ENCODE data around the gene TYW5.

TYW5 gene, protein sequence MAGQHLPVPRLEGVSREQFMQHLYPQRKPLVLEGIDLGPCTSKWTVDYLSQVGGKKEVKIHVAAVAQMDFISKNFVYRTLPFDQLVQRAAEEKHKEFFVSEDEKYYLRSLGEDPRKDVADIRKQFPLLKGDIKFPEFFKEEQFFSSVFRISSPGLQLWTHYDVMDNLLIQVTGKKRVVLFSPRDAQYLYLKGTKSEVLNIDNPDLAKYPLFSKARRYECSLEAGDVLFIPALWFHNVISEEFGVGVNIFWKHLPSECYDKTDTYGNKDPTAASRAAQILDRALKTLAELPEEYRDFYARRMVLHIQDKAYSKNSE

DNA sequence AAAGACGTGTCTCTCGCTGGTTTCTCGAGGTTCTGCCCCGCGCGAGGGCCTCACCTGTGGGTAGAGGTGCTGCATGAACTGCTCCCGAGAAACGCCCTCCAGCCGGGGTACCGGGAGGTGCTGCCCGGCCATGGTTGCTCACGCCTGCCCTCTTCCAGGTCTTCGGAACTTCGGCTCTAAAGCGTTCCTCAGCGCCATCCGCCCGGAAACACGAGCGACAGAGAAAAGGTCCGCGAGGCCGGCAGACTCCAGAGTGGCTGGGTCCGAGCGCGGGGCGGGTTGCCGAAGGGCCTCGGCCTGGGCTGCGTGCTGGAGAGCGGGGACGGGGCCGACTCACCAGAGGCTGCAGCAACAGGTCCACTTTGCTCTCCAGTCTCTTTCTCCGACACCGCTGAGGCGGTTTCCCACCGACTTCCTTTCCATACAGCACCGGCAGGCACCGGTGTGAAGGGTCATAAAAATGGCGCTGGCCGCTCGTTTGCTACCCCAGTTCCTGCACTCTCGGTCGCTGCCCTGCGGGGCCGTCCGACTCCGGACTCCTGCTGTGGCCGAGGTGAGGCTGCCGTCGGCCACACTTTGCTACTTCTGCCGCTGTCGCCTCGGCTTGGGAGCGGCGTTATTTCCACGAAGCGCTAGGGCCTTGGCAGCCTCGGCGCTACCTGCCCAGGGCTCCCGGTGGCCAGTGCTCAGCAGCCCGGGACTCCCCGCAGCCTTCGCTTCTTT, at the start of gene TYW5, which contains the start of gene MAIP1:
TSS of gene TYW5 (minus strand) at position 153 of the 723 bp plus-strand sequence. CDS start at position 132, 21 bp downstream.
TSS of gene MAIP1 (plus strand) at position 244 of the 723 bp plus-strand sequence. CDS start at position 461, 217 bp downstream.
- peak; percentile 94 for DNase-seq

DNA sequence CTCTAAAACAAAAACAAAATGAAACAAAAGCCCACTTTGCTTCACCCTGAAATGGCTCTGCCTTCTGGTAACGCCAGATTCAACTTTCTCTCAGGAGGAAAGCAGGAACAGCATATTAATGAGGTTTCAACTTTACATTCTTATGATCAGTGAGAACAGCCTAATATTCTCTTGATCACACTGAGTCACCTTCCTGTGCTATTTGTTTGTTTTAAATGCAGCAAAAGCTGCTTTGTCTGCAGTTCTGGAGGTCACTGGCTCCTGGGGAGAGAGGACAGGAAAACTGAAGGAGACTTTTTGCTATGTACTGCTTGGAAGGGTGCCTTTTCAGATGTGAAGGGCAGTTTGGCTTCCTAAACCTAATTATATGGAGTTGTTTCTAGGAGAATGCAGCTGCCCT, 48.2 kb upstream of the TYW5 start:
- no peak for DNase-seq

DNA sequence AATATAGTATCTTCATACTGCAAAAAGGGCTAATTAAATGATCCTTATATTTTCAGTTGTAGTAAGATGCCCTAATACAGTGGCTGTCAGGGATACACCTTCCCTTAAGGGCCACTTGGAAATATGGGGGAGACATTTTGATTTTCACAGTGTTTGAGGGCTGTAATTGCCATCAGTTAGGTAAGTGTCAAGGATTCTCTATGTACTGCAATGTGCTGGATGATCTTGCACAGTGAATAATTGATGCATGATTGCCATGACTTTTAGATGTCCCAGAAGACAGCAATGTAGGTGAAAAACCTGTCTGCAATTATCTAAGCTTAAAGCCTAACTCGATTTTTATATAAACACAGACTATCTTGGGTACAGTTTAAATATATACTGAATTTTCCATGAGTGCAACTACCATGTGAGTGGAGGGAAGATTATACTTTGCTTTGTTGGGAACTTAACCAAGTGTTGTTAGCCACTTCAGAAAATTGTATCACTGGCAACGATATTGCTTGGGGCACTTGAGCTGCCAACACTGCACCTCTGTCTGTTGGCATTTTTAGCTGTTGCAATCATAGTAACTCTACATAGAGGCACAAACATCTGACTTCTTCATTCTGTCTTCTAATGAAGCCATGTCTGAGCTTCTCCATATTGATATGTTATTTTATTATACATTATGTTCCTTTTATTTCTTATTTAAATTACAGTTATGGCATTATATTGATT, 45.3 kb upstream of the TYW5 start:
- DNase-seq = no peak

DNA sequence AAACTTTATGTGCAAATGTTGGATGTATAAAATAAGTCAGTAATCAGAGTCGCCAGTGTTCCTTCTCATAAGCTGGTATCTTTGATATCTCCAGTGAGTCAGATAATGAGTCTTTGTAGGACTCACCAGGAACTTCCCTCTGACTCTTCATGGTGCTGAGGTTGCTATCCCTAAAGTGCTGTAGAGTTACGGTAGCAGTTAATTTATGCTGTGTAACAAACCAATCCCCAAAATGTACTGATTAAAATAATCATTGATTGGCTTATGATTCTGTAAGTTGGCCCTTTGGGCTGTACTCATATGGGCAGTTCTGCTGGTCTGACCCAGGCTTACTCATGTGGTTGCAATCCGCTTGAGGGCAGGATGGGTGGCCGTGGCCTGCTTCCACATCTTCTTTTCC, 43.9 kb upstream of the TYW5 start:
- no peak for DNase-seq

DNA sequence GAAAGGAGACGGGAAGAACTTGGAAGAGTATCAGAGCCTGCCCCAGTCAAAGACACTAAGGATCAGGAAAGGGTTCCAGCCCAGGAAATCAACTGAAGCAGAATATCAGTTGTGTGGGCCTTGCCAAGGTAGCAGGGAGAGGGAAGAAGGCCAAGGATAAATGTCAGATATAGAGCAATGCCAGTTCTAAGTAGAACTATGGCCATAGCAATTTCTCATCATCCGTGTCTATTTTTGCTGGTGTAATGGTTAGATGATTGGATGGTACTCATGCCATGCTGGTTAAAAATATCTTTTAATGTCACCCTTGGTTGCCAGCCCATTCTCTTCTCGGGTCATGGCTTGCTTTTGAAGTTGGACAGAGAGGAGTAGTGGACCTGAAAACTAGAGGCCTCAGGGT, 42.0 kb upstream of the TYW5 start:
- no peak for DNase-seq

DNA sequence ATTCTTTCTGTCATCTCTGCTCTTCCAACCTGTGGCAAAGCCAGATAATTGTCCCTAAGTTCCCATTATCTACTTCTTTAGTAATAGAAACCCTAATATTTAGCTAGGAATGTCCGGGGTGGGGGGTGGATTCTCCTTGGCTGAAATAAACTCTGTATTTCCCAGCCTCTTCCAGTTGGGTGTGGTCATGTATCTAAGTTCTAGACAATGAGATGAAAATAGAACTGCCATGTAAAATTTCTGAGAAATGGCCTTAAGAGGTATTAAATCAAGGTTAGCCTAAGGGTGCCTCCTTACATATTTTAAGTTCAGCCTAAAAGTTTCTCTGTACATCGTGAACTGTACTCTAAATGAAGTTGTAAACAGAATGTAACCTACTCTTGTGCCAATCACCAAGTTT, 39.6 kb upstream of the TYW5 start:
- no peak for DNase-seq

DNA sequence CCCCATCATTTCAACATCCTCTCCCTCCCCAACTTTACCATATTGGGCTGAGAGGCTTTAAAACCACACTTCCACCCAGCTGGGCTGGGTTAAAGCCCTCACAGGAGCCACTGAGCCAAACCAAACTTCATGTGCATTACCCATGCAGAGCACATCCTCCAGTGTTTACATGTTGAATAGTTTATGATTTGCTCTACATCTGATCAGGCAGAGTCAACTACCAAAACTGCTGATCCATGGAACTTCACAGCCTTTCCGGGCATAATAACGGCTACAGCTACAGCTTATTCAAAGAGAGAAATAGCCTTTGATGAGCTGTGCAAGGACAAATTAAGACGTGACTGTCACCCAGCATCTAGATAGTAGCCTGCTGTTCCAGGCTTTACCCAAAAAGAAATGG, 39.1 kb upstream of the TYW5 start:
- no peak for DNase-seq

DNA sequence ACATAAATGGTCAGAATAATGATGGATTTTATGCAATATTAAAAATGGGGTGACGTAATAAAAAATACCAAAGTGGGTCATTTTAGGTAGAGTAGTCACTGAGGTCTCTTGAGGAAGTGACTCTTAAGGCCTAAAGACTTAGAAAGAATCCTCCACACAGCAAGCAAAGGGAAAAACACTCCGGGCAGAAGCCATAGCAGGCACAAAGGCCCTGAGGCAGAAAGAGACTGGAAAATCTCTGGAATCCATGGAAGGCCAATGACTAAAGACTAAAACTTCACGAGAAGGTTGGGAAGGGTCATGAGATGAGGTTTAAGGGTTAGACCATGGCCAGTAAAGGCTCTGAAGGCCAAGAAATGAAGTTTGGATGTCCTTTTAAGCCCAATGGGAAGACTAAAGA, 37.0 kb upstream of the TYW5 start:
- no peak for DNase-seq

DNA sequence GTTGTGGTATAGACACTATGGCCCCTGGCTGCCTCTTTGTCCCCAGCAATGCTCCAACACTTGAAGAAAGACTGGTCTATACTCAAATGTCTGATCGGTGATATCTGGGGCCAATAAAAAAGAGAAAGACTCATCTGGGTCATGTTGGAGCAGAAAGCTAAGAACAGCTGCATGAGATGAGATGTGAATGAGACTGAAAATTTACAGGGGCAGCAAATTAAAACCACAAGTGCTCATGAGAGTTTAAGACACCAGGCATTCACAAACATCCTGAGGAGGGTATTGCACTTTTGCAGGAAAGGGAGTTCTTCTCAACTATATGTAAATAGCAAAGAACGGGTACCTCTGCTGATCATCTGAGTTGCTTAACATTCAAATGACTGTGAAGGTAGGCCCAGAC, 36.4 kb upstream of the TYW5 start:
- DNase-seq = no peak

DNA sequence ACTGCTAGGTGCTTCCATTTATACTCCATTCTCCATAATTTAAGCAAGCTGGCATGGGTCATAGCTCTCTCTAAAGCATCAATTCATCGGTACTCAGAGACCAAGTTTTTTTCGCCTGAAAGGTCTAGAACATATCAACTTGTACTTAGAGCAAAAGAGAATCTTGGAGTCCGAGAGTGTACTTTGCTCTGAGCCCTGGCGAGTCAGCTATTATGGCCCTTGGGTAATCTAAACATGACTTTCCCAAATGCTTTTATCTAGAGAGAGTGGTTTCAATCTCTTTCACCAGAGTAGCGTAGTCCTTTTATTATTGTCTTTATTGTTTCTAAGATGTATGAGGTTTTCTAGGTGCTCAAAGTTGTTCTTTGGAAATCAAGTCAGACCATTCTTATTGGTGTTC, 34.5 kb upstream of the TYW5 start:
- no peak for DNase-seq

DNA sequence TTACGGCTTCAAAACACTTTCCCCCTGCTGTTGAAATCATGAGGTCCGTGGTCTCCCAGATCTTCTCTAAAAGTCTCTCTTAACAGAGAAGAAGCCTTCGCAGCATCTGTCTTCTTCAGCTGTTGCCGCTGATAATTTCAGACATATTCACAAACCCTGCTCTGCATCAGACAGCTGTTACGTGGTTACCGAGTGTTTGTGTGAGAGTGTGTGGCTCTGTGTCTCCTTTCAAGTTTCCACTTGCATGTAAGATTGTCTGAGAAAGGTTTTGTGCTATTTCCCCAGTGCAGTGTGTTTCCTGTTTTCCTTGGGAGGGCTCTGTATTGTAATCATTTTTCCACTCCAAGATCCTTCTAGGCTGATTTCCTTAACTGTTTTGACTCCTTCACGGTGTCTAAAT, 32.9 kb upstream of the TYW5 start:
- DNase-seq = peak; percentile 57

DNA sequence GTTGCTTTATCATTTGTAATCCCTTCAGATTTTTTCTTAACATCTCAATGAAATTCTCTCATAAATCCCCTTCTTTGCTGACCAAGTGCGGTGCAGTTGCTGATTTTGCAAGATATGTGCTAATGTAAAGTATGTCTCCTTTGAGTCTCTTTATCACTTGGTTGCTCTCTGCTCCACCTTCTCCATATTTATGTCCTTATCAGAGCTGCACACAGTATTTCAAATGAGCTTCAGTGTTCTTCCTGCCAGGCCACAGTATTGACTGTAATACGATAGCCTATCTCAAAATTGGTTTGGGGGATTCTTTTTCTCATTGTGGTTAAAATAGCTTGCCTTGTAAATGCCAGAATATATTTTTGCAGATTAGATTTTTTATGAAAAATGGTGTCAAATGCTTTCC, 32.3 kb upstream of the TYW5 start:
- DNase-seq = peak; percentile 31

DNA sequence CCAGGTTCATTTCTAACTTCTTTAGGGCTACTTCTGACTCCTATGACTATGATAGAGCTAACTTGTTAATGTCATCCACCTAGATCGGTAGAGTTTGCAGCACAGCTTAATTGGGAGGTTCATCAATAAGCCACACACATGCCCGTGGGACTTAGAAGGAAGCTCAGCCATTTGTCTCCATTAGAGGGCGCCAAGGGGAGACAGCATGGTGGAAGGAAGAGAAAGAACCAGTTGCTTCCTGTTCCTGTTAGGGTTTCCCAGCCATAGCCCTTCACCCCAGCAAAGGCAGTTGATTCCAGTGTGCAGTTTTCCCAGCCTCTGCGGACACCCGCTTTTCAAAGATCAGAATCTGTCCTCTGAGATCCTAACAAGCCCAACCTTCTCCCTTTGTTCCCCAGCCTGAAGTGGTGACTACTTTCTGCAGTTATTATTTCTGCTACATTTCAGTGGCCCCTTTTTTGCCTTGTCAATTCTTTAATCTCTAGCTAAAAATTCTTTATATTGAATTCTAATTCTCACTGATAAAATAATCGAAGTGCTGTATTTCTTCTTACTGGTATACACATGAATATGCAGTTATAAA, 30.4 kb upstream of the TYW5 start:
- peak; percentile 86 for DNase-seq

DNA sequence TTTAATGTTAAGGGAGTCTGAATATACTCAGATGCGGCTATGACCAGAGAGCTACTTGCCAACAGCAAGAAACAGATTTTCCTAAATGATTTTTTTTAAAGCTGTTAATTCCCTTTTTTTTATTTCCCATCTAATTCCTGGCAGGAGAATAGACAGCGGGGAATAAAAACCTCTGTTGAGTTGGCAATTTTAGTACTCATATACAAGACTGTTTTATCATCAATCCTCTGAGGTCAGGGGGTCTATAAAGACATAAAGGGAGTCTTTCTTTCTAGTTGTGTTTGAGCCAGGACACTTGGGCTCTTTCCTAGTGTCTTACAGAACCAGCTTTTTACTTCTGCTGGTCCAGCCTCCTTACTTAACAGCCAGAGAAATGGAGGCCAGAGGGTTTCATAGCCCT, 29.5 kb upstream of the TYW5 start:
- no peak for DNase-seq

DNA sequence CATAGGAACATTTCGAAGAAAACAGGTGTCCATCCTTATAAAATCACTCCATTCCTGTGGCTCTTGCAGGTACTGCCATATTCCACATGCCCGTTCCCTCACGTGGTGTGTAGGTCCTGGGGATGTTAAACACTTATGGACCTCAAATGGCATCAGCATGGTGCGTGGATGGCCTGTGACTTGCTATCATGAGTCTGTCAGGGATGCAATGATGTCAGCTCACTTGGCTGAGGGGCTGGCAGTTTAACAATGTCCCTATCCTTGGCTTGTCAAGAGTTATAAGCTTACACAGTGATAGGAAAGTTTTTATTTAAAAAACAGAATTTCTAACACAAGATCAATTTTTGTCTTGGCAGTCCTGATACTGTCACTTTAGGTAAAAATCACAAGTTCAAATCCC, 28.9 kb upstream of the TYW5 start:
- no peak for DNase-seq

DNA sequence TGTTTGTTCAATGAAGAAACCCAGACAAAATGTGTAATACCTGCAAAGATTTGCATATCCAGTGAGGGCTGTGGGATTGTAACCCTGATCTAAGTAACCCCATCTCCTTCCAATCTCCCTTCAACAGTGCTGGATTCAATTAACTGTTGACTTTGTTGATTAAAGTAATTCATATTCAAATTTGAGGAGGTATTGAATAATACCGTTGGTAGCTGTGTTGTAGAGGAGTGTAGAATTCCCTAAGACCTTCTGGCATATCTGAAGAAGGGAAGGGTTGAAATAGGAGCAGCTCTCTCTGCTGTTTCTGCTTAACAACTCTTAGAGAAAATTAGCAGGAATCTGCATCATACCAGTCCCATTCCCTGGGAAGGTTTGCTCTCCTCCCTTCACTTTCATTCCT, 28.2 kb upstream of the TYW5 start:
- DNase-seq = no peak

DNA sequence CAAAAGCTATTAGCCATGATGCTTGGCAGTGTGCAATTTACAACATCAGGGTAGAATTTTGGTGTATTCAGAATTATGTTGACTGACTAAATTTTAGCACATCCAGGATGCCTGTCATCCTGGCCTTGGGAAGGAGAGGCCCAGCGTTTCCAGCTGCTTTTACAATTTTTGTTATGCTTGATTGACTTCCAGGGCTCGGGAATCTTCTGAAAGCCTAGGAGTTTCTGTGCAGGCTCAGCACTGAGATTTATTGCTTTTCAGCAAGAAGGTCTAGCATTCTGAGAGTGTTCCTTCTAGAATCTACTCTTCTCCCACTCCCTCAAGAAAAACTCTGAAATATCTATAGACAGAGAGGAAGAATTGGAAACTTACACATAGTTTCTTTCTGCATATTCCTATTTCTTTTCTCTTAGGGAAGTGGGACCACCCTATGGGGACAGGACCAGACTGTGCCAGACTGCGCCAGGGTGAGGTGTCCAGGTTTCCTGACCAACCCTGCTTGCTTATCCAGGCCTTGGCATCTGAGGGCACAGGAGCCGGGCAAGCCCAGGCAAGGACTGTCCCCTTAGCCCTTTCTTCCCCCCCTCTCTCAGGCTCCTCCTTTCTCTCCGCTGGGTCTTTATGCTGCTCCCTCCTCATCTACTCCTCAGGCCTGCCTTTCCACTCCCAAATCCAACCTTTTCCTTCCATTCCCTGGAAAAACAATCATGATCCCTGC, 27.0 kb upstream of the TYW5 start:
- DNase-seq = no peak

DNA sequence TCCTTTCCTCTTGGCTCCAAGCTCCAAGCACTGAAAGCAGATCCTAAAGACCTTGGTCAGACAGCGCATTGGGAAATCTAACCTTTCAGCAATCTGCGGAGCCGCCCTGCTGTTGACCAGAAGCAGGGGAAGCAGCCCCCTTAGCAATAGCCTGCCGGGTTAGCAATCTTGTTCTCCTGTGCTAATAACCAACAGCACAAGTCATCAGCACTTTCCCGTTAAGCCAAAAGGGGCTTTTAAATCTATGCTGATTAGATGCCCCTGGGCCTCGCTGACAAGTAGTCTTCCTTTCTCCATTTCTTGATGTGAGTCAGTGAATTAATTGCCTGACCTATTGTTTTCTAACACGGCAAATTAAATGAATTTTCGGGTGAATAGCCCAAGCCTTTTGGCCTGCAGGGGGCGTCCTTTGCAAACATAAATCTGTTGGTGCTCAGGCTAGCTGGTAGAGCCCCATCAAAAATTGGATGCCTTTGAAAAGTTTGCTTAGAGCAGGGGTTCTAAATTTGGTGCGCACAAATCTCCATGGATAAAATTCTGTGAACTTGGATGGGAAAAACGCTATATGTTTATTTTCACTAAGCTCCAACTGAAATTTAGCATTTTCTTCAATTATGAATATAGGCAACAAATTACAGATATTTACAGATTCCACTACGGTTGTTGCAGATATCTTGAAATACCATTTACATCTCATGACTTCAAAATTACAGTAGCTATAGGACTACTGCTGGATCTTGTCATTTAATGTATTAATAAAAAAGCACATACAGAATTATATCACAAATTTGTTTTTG, 24.7 kb upstream of the TYW5 start:
- peak; percentile 95 for DNase-seq

DNA sequence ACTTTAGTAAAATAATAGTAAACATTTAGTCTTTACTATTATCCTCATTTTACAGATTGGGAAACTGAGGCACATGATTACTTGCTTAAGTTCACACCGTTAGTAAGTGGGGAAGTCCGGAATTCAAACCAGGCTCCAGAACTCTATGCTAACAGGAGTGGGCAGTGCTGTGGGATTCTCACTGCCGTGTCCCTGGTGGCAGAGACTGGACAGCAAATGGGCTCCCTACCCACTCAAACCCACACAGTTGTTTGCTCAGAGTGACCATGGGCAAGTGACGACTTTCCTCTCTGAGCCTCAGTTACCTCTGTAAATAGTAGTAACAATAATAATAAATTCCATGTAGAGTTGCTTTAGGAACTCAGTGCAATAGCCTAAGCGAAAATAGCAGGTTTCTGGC, 24.1 kb upstream of the TYW5 start:
- DNase-seq = no peak

DNA sequence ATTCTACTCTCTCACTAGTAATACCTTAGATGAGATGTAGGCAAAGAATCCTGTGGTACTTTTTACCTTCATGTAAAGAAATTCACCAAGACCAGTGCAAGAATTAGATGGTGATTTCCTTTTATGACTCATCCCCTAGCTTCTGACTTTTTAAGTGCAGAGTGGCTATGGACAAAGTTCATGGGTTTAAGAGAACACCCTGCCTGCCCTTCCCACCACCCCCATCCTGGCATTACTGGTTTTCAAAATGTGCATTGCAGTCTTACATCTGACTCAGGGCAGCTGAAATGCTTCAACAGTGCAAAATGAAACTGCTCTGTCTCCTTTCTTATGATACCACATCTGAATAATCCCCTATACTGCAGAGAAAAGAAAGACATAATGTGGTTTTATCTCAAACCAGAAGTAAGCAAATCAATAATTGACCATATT, 22.7 kb upstream of the TYW5 start:
- no peak for DNase-seq

DNA sequence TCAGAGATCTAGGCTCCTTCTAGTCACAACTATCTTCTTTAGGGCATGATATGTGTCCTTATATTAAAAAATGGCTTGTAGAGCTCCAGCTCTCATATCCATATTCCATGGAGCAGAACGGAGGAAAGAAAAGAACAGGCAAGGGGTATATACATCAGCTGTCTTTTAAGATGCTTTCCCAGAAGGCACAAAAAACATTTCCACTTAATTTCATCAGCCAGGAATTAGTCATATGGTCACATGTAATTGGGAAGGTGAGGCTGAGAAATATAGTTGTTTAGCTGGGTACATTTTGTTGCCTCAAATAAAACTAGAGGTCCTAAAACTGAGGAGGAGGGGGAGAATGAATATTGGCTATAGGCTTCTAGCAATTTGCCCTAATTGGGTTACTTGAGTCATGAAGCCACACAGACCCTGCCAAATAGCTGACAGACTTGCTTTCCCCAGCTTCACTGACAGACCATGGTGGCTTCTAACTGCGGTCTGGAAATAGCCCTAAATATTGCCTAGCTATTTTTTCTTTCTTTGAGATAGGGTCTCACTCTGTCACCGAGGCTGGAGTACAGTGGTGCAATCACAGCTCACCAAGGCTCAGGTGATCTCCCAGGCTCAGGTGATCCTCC, 20.1 kb upstream of the TYW5 start:
- DNase-seq = no peak
